ENCODE measurements around the gene GPER1. TPM values are rescaled to one million over a fixed set of nuclear protein-coding genes. Genes with fewer than 3 reads are reported as not detected.

The GPER1 gene
- total RNA-seq, 1 experiment from 2014 or later: 1.2 TPM

DNA sequence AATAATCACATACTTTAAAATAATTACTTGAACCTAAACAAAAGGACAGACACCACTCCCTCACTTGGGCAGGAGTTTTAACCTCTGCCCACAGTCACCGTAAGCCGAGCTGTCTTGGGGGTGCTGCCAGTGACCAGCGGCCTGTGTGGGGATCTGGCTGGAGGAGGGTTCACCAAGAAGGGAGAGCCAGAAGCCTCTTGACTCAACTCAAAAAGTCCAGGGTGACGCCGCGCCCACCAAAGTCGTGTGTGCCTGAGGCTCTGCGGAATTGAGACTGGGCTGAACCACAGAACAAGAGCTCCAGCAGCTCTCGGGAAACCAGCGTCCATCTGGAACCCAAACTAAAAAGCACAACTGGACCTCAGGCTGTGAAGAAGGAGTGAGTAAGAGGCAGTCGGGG is 36.3 kb downstream of the GPER1 start (continued):
- TF ChIP-seq, protein P1, sequence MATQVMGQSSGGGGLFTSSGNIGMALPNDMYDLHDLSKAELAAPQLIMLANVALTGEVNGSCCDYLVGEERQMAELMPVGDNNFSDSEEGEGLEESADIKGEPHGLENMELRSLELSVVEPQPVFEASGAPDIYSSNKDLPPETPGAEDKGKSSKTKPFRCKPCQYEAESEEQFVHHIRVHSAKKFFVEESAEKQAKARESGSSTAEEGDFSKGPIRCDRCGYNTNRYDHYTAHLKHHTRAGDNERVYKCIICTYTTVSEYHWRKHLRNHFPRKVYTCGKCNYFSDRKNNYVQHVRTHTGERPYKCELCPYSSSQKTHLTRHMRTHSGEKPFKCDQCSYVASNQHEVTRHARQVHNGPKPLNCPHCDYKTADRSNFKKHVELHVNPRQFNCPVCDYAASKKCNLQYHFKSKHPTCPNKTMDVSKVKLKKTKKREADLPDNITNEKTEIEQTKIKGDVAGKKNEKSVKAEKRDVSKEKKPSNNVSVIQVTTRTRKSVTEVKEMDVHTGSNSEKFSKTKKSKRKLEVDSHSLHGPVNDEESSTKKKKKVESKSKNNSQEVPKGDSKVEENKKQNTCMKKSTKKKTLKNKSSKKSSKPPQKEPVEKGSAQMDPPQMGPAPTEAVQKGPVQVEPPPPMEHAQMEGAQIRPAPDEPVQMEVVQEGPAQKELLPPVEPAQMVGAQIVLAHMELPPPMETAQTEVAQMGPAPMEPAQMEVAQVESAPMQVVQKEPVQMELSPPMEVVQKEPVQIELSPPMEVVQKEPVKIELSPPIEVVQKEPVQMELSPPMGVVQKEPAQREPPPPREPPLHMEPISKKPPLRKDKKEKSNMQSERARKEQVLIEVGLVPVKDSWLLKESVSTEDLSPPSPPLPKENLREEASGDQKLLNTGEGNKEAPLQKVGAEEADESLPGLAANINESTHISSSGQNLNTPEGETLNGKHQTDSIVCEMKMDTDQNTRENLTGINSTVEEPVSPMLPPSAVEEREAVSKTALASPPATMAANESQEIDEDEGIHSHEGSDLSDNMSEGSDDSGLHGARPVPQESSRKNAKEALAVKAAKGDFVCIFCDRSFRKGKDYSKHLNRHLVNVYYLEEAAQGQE (IDR thresholded peaks at IDR 0.05; ENCODE audit: low read depth): no peak
- TF ChIP-seq JUND (IDR thresholded peaks at IDR 0.05) (no peak), RAD21 (IDR thresholded peaks at IDR 0.05; ENCODE audit: low read depth) (no peak), TCF7L2 (IDR thresholded peaks at IDR 0.05; ENCODE audit: borderline replicate concordance, extremely low read depth, insufficient read depth, insufficient read length) (no peak), SIN3A (IDR thresholded peaks at IDR 0.05; ENCODE audit: low read depth) (no peak), POLR2A (IDR thresholded peaks at IDR 0.05; ENCODE audit: borderline replicate concordance, extremely low read depth, insufficient read depth, insufficient read length) (no peak), POLR2AphosphoS5 (IDR thresholded peaks at IDR 0.05; ENCODE audit: low read depth, low read length) (no peak)
- TF ChIP-seq, protein P2, sequence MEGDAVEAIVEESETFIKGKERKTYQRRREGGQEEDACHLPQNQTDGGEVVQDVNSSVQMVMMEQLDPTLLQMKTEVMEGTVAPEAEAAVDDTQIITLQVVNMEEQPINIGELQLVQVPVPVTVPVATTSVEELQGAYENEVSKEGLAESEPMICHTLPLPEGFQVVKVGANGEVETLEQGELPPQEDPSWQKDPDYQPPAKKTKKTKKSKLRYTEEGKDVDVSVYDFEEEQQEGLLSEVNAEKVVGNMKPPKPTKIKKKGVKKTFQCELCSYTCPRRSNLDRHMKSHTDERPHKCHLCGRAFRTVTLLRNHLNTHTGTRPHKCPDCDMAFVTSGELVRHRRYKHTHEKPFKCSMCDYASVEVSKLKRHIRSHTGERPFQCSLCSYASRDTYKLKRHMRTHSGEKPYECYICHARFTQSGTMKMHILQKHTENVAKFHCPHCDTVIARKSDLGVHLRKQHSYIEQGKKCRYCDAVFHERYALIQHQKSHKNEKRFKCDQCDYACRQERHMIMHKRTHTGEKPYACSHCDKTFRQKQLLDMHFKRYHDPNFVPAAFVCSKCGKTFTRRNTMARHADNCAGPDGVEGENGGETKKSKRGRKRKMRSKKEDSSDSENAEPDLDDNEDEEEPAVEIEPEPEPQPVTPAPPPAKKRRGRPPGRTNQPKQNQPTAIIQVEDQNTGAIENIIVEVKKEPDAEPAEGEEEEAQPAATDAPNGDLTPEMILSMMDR (IDR thresholded peaks at IDR 0.05 in 2 of 3, conservative IDR thresholded peaks at IDR 0.05 in 1 of 3; ENCODE audit: borderline replicate concordance in 1 of 3, insufficient read depth in 1 of 3, low read depth in 2 of 3, low read length in 2 of 3): no peak
- TF ChIP-seq, protein P3, sequence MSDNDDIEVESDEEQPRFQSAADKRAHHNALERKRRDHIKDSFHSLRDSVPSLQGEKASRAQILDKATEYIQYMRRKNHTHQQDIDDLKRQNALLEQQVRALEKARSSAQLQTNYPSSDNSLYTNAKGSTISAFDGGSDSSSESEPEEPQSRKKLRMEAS (IDR thresholded peaks at IDR 0.05): no peak
